CD4-positive, alpha-beta T cell treated with Interleukin-15 for 1 hour (primary cell): ENCODE measurements around the gene PDCD10.

ENCODE experiments used
- DNase-seq: peaks from one replicate; pipeline ENCODE4 v3.0.0-alpha.2; 2020

Gene PDCD10

DNA sequence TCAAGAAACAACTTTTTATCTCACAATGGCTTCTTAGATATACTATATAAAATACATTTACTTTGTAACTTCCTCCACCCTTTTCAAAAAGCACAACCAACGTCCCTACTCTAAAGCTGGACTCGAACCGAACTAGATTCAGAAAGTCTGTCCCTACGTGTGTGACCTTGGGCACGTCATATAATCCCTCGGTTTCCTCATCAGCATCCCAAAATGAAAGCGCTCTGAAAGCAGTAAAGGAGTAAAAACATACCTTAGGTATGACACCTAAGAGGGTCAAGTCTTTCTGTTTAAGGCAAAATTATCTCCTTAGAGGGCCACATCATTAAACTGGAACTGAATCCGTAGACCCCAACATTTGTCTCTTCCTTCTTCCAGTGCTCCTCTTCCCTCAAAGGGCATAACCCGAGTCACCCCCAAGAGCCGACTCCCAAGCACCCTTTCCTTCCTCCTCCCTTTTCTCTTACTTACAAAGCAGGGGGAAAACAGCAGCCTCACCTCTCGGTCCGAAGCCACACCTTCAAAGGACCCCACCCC lies 663 bp downstream of the PDCD10 start:
- no peak for DNase-seq

- DNase-seq: no peak
Observed at GRCh38 chr3:167732313-167733065, 2.2 kb downstream of the PDCD10 start.

GRCh38 chr3:167731393-167731792 lies 3.3 kb downstream of the PDCD10 start:
- no peak for DNase-seq

DNA sequence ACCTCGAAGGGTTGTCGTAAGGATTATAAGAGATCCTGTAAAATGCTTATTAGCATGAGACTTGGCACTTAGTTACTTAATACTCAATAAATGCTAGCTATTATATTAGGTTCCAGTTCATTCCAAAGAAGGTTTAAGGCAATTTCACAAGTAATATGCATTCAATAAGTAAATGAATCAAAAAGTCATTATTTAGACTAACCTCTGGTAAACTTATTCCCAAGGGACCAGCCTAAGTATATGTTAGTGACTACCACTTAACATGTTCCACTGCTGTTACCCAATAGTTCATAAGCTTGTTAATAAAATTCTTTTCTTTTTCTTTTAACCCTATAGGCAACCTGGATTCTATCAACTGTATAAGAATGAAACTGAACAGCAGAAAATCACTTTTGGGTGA lies 5.1 kb downstream of the PDCD10 start:
- DNase-seq: no peak

GRCh38 chr3:167728632-167729323 lies 5.9 kb downstream of the PDCD10 start:
- no peak for DNase-seq

GRCh38 chr3:167728176-167728575 lies 6.5 kb downstream of the PDCD10 start:
- DNase-seq: no peak

DNA sequence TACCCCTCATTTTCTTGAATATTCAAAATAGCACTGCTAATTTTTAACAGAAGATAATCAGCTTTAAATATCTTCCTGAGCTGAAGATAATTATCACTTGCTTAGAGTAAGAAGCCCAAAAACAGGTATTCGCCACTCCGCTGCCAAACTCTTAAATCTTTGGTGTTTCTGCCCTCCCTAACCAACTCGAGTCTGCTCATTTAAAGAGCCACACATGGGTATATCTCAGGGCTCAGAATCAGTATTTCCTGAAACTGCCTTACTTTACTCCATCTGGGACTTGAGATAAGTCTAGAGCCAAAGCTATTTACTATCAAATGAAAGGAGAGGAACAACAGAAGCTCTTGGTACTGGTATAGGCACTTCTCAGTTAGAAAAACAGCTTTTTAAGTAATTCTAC lies 10.8 kb downstream of the PDCD10 start:
- no peak for DNase-seq

DNA sequence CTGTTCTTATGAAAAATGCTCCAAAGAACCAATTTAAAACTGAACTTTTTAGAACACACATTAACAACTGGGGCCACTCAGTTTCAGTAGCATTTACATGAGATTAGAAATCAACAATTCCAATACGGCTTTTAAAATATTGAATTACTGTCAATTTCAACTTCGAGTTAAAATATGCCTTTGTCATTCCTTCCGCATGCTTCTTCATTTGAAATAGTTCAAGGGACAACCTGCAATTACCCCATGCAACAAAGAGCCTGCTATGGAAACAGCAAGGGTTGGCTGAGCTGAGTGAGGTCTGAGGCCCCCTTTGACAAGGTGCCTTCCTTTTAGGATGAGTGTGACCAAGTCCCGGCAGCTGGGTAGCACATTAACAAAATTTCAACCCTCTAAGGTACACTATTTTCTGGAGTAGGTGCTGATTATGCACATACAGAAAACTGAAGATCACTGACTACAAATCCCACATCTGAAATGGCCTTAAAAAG lies 11.6 kb downstream of the PDCD10 start:
- DNase-seq: no peak

DNA sequence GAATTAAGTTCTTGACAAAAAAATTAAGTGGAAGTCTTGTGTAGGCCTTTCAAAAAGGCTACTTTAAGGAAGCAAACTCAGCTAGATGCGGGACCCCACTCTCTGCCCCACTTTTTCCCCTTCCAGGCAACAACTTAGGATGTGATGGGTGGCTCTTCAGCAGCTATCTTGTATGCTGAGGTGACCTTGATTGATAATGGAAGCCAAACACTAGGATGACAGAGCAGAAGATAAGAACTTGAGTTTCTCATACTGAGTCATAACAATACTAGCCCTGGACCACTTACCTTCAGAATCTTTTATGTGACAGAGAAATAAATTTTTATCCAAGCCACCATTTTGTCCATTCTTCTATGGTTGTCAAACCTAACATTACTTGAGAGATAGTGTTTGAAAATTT lies 16.1 kb downstream of the PDCD10 start:
- DNase-seq: no peak

GRCh38 chr3:167716920-167717319 lies 17.8 kb downstream of the PDCD10 start:
- DNase-seq: no peak

- DNase-seq: no peak
Observed at GRCh38 chr3:167714871-167715270, 19.8 kb downstream of the PDCD10 start.

- DNase-seq: no peak
Observed at GRCh38 chr3:167712445-167712844, 22.2 kb downstream of the PDCD10 start.

DNA sequence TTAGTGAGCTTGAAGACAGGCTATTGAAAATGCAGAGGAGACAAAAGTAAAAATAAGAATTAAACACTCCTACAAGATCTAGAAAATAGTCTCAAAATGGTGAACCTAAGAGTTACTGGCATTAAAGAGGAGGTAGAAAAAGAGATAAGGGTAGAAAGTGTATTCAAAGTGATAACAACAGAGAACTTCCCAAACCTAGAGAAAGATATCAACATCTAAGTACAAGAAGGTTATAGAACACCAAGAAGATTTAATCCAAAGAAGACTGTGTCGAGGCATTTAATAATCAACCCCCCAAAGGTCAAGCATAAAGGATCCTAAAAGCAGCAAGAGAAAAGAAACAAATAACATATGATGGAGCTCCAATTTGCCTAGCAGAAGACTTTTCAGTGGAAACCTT lies 23.3 kb downstream of the PDCD10 start:
- no peak for DNase-seq

DNA sequence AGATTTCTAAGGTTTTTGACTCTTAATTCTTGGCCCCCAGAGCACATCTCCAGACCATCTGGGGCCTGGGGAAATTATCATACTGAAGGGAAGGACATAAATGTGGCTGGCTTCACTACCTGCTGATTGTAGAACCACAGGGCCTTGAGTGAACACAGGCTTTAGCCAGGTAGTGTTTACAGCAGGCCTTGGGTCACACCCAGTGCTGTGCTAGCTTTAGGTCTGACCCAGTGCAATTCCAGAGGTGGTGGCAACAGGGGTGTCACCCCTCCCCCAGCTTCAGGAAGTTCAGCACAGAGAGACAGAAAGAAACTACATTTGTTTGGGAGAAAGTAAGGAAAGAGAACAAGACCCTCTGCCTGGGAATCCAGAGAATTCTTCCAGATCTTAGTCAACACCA lies 24.1 kb downstream of the PDCD10 start:
- DNase-seq: no peak

GRCh38 chr3:167709690-167710089 lies 25.0 kb downstream of the PDCD10 start:
- DNase-seq: no peak

- DNase-seq: no peak
Observed at GRCh38 chr3:167705840-167706239, 28.9 kb downstream of the PDCD10 start.

DNA sequence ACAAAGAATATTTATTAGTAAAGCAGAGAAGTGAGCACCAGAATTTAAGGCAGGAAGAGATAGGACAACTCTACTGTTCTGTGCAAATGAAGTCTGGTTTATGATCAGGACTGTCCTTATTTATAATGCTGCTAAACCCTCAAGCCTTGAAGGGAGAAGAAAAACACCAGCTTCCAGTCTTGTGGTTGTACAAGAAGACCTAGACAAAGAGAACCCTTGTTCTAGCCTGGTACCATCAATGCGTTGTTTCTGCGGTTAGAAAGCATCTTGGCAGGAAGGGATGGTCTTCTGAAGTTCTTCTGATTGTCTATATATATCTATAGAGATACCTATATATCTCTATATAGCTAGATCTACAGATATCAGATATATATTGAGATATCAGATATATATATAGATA lies 33.8 kb downstream of the PDCD10 start:
- no peak for DNase-seq

GRCh38 chr3:167700046-167700445 lies 34.6 kb downstream of the PDCD10 start:
- no peak for DNase-seq

DNA sequence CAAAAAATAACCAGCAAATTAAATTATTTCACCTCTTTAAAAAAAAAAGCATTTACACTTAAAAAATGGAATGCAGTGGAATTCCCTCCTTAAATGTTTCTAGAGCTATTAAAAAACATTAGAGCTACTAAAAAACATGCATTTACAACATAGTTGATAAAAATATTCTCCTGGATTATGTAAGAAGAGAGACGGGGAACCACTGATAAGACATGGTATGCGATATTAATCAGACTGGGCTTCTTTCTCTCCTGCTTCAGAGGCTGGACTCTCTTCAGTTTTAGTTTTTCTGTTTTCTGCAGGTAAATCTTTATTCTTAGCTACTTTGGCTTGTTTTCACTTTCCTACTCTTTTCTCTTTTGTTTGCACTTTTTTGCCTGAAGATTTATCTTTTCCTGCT lies 40.6 kb downstream of the PDCD10 start:
- DNase-seq: no peak

DNA sequence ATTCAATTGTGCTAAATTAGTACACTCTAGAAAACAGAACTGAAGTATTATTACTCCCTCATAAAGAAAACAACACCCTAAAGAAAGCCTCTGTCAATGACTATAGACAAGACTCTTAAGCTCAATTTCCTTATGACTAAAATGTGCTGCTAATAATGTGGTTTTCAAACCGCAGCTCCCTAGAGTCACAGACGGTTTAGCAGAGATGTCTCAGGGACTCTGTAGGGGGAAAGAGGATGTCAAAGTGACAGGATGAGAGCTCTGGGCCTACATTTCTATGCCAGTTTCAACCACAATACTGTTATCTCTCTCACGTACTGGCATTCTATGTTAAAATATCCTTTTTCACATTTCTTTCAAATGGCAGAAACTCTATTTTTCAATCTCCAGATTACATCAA lies 43.3 kb downstream of the PDCD10 start:
- DNase-seq: no peak

DNA sequence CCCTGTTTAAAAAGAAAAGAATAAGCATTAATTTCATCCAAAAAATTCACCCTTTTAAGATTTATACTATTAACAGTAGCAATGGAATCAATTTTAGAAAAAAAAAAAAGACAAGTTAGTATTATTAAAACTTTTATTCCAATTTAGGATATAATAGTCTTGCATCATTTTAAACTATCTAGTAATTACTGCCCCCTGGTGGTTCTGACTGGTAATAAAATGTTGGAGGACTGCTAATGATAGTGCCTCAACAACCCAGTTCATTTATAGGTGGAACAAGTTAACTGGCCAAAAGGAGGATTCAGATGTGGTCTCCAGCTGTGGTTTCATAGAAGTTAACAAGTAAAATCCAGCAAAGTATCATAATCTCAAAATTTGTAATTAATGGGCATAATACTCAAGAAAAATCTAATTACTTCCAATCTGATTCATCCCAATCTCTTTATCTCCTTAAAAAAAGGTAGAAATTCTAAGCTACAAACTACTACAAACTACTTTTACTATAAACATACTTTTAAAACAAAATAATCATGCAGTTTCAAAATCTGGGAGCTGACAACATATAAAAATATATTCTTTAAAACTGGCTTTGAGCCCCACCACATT lies 50.2 kb downstream of the PDCD10 start:
- DNase-seq: no peak

- DNase-seq: no peak
Observed at GRCh38 chr3:167679526-167679925, 55.2 kb downstream of the PDCD10 start.

DNA sequence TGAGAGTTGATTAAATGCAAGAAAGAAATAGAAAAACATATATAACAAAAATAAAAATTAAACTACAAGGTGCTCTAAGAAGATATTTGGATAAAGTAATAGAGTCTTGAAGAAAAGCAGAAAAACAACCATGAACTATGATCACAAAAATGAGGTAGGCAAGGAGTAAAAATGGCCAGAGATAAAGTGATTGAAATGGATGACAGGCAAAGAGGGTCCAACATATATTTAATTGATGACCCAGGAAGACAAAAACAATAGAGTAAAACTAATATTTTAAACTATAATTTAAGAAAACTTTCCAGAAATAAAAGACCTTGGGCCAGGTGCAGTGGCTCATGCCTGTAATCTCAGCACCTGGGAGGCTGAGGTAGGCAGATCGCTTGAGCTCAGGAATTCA lies 58.8 kb downstream of the PDCD10 start:
- DNase-seq: no peak

DNA sequence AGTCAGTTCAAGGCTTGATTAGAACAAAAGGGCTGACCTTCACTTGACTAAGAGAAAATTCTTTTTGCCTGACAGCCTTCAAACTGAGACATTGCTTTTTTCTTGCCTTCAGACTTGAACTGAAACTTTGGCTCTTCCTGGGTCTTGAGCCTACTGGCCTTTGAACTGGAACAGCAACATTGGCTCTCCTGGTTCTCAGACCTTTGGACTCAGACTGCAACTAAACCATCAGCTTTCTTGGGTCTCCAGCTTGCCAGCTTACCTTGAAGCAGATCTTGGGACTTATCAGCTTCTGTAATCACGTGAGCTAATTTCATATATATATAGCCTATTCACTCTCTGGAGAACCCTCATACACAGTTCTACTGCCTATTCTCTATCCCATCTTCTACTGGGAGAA lies 61.5 kb downstream of the PDCD10 start:
- no peak for DNase-seq
